Thyroid gland (tissue), 4 donors: ENCODE data around the gene PLEKHG3.

Source experiments
- POLR2A ChIP-seq, 2 donors: fragments of 450-650 bp; IDR thresholded peaks; one replicate each; pipeline ENCODE4 v1.6.1; 2017; ENCODE audit warnings: antibody characterized with exemption in 2 of 2, mild to moderate bottlenecking in 2 of 2, moderate library complexity in 1 of 2
- TF ChIP-seq, protein P1 (sequence below), 6 experiments: fragments of 200-600 bp in 3 of 6; fragments of 450-650 bp in 3 of 6; sonication (generic) in 3 of 6; IDR thresholded peaks; one replicate each; pipeline ENCODE4 v1.5.1; 2016 to 2019; ENCODE audit warnings: antibody characterized with exemption in 6 of 6, mild to moderate bottlenecking in 2 of 6, inconsistent platforms in 1 of 6, moderate library complexity in 1 of 6

GRCh38 chr14:64748995-64749714 is 44.9 kb downstream of the PLEKHG3 start:
- TF ChIP-seq, protein P1, sequence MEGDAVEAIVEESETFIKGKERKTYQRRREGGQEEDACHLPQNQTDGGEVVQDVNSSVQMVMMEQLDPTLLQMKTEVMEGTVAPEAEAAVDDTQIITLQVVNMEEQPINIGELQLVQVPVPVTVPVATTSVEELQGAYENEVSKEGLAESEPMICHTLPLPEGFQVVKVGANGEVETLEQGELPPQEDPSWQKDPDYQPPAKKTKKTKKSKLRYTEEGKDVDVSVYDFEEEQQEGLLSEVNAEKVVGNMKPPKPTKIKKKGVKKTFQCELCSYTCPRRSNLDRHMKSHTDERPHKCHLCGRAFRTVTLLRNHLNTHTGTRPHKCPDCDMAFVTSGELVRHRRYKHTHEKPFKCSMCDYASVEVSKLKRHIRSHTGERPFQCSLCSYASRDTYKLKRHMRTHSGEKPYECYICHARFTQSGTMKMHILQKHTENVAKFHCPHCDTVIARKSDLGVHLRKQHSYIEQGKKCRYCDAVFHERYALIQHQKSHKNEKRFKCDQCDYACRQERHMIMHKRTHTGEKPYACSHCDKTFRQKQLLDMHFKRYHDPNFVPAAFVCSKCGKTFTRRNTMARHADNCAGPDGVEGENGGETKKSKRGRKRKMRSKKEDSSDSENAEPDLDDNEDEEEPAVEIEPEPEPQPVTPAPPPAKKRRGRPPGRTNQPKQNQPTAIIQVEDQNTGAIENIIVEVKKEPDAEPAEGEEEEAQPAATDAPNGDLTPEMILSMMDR (IDR thresholded peaks at IDR 0.05) = no peak
- TF ChIP-seq POLR2A (IDR thresholded peaks at IDR 0.05) = no peak
